ENCODE measurements around the gene LRP2.

The LRP2 gene

DNA sequence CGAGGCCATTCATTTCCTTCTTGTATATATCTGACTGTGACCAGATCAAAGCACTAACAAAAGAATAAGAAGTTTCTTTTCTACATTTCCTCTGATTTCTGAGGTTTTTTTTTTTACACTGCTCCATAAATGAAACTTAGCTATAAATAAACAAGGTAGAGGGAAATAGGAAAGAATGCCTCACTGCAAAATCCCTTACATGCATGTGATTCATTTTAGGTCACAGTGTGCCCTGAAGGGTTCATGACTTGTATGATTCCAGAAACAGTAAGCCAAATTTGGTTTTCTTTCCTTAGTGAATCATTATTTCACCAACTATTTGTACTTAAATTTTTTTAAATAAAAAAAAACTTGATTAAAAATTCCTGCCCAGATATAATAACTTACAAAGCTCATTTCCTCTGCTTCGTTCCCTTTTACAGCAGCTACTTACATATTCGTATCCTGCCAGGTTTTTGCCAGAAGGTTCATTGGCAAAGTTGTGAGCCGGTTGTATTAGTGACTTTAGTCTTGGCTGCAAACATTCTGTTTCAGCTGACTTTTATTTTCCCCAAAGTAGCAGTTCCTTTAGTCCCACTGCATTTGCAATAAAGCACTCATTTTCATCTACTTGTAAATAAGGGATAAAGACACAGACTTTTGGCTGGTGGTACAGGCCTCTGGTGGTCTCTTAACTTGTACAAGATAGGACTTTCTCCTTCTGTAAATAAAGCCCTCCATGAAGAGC, 58.6 kb downstream of the LRP2 start:
- H3K27ac ChIP-seq = no peak overlapping the region
- TF ChIP-seq, protein P1, sequence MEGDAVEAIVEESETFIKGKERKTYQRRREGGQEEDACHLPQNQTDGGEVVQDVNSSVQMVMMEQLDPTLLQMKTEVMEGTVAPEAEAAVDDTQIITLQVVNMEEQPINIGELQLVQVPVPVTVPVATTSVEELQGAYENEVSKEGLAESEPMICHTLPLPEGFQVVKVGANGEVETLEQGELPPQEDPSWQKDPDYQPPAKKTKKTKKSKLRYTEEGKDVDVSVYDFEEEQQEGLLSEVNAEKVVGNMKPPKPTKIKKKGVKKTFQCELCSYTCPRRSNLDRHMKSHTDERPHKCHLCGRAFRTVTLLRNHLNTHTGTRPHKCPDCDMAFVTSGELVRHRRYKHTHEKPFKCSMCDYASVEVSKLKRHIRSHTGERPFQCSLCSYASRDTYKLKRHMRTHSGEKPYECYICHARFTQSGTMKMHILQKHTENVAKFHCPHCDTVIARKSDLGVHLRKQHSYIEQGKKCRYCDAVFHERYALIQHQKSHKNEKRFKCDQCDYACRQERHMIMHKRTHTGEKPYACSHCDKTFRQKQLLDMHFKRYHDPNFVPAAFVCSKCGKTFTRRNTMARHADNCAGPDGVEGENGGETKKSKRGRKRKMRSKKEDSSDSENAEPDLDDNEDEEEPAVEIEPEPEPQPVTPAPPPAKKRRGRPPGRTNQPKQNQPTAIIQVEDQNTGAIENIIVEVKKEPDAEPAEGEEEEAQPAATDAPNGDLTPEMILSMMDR (conservative IDR thresholded peaks at IDR 0.05) = no peak

DNA sequence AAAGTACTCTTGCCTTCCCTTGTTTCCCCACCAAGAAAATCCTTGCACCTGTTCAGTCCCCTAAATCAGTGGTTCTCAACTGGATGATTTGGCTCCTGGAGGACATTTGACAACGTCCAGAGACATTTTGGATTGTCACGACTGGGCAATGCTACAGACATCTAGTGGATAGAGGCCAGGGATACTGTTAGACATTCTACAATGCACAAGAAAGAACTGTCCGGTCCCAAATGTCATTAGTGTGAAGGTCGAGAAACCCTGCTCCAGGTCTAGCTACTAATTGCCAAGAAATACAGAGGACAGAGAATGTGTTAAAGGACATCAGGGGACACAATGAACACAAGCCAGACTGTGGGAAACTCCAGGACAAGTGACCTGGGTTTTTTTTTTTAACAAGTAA, 60.0 kb downstream of the LRP2 start:
- TF ChIP-seq, protein P1 (conservative IDR thresholded peaks at IDR 0.05) = no peak
- no peak overlapping the region for H3K27ac ChIP-seq

DNA sequence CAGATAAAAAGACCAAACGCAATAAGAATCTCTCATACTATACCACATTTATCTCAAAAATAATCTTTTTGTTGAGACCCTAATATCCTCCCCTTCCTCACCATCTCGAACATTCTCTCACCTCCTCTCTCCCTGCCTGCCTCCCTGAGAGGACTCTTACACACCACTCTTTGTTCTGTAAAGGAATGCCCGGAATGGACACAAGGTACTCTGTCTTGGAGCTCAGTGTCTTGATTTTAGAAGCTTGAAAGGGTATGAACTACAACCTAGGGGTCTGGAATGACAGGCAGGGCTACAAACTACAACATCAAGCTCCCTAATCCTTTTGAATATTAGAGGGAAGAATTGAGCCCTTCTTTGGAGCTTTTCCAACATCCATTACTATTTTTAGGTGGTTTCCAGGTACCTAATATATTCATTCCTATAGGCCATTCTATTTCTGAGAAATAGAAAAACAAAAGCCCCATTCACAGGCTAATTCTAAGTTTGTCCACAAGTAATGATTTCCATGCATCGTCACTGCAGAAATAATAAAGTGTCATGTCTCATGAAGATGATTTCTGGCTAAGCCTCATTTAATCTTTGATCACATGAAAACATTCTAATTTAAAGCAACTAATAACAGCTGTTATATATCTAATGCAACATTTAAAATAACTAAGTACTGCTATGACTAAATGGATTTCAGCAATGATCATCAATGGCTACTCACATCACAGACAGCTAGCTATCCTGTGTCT, 60.6 kb downstream of the LRP2 start:
- TF ChIP-seq, protein P1 (conservative IDR thresholded peaks at IDR 0.05) = no peak
- no peak overlapping the region for H3K27ac ChIP-seq

DNA sequence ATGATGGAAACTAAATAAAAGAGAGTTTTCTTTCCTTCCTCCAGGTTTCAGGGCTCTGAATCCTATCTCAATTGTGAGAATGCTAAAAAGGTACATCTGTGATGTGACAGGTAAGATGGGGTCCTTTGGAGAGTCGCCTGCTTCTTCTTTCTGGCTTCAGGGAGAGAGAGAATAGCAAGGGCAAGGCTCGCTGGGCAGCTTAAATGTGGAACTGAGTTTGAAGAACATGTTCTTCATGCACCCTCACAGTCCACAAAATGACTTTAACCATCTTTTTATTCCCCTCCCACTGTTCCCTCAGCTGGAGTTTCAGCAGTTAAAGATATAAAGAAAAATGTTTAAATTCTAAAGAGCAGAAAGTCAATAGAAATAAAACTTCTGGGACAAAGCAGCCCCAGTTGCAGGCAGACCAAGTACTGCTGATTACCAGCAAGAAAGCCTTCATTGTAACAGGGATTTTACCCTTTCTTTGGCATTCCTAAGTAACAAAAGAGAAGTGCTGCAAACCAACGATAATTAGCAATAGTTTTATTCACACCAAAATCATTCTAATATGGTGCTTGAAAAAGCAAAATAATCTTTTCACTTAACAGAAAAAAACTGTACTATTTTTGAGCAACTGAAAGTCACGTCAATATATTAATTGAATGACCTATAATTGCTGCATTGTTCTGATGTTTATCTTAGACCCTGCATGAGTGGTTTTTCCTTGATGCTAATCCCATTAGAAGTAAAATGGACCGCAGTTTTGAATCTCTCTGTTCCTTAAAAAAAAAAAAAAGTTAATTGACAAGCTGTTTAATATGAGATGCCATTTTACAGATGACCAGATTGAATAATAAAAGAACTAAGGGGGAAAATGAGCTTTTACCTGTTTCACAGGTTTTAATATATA, 61.5 kb downstream of the LRP2 start:
- no peak overlapping the region for H3K27ac ChIP-seq
- TF ChIP-seq, protein P1 (conservative IDR thresholded peaks at IDR 0.05) = no peak

DNA sequence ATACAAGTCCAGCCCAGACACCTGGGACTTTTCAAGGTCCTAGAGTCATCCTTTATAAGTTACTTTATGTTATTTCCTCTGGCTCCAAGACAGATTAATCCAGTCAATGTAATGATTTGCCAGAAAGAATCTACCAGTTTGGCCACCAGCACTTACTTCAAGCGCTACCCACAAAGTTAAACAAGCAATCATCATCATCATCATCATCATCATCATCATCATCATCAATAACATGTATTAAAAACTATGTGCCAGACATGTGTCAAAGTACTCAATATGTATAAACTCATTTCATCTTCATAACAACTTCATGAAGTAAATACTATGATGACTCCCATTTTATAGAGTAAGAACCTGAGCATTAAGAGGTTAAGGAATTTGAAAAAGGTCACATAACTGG, 64.3 kb downstream of the LRP2 start:
- H3K27ac ChIP-seq = no peak overlapping the region
- TF ChIP-seq, protein P1 (conservative IDR thresholded peaks at IDR 0.05) = no peak

DNA sequence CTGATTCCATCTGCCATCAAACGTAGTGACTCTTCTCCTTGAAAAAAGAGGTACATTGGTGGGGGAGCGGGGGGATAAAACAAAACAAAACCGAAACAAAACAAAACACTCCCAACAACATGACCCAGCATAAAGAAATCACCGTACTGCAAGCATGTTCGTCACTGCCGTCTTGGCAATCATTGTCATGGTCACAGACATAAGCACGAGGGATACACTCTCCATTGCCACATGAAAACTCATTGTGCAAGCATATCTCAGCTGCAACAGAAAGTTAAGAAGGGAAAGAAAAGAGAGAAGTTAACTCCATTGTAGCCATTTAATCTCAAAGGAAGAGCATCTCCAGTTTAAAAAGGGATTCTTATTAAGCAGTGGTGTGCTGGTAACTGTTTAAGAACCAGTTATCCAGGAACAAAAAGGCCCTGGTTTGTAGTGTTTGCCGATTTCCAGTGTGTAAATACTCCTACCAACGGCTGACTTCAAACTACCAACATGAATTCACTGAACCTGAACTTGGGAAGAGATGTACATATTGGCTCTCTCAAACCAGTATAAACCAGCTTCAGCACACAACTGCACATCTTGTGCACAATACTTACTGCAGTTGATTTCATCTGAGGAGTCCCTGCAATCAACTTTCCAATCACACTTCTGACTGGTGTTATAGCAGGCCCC, 68.2 kb downstream of the LRP2 start:
- H3K27ac ChIP-seq = peak overlapping the region; percentile 69
- TF ChIP-seq, protein P1 (conservative IDR thresholded peaks at IDR 0.05) = no peak
